Astrocyte (in vitro differentiated cells and primary cell): ENCODE measurements around the gene TNRC6A.

Experiments used
- CTCF ChIP-seq: IDR thresholded peaks from 2 replicates; pipeline ENCODE4 v1.5.1; 2011; ENCODE audit warnings: low read depth, mild to moderate bottlenecking, inconsistent platforms, low read length, moderate library complexity; ENCODE audit not compliant: insufficient read depth
- EZH2 ChIP-seq: IDR thresholded peaks from 2 replicates; pipeline ENCODE4 v1.6.1; 2012; ENCODE audit warnings: mild to moderate bottlenecking, low read length, inconsistent platforms; ENCODE audit not compliant: insufficient read depth

- TF ChIP-seq CTCF, result no peak
- no peak for TF ChIP-seq EZH2
These were observed 129.0 kb downstream of the TNRC6A start for GRCh38 chr16:24858219-24859041.
